Liver (tissue), 3 donors: ENCODE measurements around the gene LRGUK.

Experiments
- EGR1 ChIP-seq, 2 donors: IDR thresholded peaks; 2 replicates each; pipeline ENCODE4 v1.6.1; 2016 to 2018; ENCODE audit warnings: antibody characterized with exemption in 2 of 2, low read depth in 2 of 2
- GABPA ChIP-seq, 2 donors: IDR thresholded peaks in 1 of 2; conservative IDR thresholded peaks in 1 of 2; 2 replicates each; pipeline ENCODE4 v1.6.1; 2016; ENCODE audit warnings: antibody characterized with exemption in 2 of 2, mild to moderate bottlenecking in 1 of 2, moderate library complexity in 1 of 2
- MAX ChIP-seq: IDR thresholded peaks from 2 replicates; pipeline ENCODE4 v1.6.1; 2016; ENCODE audit warnings: antibody characterized with exemption
- NR2F2 ChIP-seq: IDR thresholded peaks from 2 replicates; pipeline ENCODE4 v1.6.1; 2016; ENCODE audit warnings: antibody characterized with exemption
- RAD21 ChIP-seq, 2 donors: IDR thresholded peaks; 2 replicates each; pipeline ENCODE4 v1.6.1; 2016; ENCODE audit warnings: antibody characterized with exemption in 2 of 2, mild to moderate bottlenecking in 2 of 2
- REST ChIP-seq: IDR thresholded peaks from 2 replicates; pipeline ENCODE4 v1.6.1; 2016; ENCODE audit warnings: antibody characterized with exemption, mild to moderate bottlenecking
- RXRA ChIP-seq, 2 donors: IDR thresholded peaks; 2 replicates each; pipeline ENCODE4 v1.6.1; 2017 to 2018; ENCODE audit warnings: antibody characterized with exemption in 2 of 2, mild to moderate bottlenecking in 1 of 2
- YY1 ChIP-seq: IDR thresholded peaks from 2 replicates; pipeline ENCODE4 v1.6.1; 2016; ENCODE audit warnings: antibody characterized with exemption, mild to moderate bottlenecking
- TF ChIP-seq, protein P1 (sequence below): fragments of 150-350 bp; IDR thresholded peaks from 2 replicates; pipeline ENCODE4 v1.5.1; 2017; ENCODE audit warnings: improper control_type of control experiment, low read depth, low read length; ENCODE audit not compliant: missing input control
- donor health status: healthy.
- donor health status: healthy.

DNA sequence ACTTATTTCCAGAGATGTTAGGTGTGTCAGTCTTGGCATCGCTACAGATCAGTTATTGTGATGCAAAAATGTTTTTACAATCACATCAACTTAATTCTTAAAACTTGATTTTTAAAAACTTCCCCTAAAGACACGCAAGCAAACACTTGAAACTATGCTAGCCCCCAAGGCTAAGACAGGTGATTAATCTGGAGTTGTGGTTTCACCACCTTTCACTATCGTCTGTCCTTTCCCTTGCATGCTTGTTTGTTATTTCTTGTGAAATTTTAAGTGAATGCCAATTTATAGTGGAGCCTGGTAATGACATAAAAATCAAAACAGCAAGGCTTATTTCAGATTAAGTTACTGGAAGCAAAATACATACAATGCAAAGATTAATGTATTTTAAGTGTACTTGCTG is 119.2 kb downstream of the LRGUK start:
- no peak for TF ChIP-seq REST
- TF ChIP-seq, protein P1, sequence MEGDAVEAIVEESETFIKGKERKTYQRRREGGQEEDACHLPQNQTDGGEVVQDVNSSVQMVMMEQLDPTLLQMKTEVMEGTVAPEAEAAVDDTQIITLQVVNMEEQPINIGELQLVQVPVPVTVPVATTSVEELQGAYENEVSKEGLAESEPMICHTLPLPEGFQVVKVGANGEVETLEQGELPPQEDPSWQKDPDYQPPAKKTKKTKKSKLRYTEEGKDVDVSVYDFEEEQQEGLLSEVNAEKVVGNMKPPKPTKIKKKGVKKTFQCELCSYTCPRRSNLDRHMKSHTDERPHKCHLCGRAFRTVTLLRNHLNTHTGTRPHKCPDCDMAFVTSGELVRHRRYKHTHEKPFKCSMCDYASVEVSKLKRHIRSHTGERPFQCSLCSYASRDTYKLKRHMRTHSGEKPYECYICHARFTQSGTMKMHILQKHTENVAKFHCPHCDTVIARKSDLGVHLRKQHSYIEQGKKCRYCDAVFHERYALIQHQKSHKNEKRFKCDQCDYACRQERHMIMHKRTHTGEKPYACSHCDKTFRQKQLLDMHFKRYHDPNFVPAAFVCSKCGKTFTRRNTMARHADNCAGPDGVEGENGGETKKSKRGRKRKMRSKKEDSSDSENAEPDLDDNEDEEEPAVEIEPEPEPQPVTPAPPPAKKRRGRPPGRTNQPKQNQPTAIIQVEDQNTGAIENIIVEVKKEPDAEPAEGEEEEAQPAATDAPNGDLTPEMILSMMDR = no peak
- TF ChIP-seq YY1 = no peak
- TF ChIP-seq EGR1 (IDR thresholded peaks at IDR 0.05; ENCODE audit: low read depth in 2 of 2) = no peak
- no peak for TF ChIP-seq MAX
- TF ChIP-seq RAD21 (IDR thresholded peaks at IDR 0.05) = no peak
- TF ChIP-seq GABPA (IDR thresholded peaks at IDR 0.05 in 1 of 2, conservative IDR thresholded peaks at IDR 0.05 in 1 of 2) = no peak
- no peak for TF ChIP-seq NR2F2
- no peak for TF ChIP-seq RXRA (IDR thresholded peaks at IDR 0.05)
